ENCODE measurements around the gene RNFT2.

DNA sequence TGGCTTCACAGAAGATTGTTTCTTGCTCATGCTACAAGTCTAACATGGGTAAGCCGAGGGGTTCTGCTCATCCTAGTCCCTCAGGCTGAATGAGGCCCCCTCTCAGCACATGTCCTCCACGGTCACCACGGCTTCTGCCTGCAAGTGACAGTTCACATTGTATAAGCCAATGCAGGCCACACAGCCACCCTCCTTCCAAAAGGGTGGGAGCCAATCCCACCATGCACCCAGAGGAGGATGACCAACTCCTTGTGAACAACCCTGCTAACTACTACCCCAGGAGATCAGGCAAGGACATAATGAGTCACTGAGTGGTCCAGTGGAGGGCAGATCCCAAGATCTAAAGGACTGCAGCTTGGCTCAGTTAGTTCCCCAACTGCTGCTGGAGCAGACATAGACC, 6.3 kb upstream of the RNFT2 start:
- no peak for TF ChIP-seq CTCF (IDR thresholded peaks at IDR 0.05)
- no peak for TF ChIP-seq POLR2A (IDR thresholded peaks at IDR 0.05)

Data from esophagus squamous epithelium (tissue), 4 donors.